CD4-positive, alpha-beta T cell treated with Interleukin-15 for 1 hour (primary cell): ENCODE results near the gene MPPE1.

Source experiments
- DNase-seq: peaks from one replicate; pipeline ENCODE4 v3.0.0-alpha.2; 2020

Gene MPPE1

DNA sequence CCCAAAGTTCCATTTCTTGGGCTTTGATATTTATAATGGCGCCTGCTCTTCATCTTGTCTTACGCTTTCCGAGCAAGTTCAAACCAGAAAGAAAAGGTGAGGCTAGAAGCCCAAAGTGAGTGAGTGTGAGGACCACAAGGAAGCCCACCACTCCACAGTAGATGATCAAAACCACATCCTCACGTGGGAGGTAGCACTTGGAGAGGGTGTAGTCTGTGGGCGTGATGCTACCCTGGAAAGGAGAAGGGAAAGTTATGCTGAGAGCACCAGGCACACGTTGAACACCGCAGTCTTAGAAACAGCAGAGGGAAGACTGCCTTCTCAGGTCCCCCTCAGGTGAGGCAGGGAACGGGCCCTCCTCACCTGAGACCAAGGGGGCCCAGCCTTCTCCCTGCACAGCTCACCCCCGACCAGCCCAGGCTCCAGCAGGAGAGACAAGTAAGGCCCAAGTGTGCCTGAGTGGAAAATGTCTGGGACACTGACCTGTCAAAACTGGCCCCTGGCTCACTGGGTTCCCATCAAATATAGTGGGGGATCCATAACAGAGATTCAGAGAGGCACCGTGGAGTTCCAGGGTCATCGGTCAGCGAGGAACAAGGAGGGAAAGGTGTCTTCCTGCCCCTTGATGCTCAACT, 23.6 kb downstream of the MPPE1 start:
- DNase-seq: no peak

DNA sequence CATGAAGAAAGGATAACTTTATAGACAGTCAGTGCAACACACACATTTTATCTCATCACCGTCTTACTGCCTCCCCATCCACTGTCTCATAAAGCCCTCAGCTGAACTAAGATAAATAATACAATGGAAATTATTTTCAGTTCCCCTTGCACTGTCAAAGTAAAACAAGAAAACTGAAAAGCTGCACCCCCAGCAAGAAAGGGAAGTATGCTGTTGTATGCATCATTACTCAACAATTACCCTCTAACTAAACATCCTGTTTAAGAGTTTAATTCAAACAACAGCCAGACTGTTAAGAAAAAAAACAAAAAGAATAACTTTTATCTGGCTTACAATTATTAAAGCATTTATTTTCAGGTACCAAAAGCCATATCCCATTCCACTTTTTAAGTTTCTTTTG, 25.0 kb downstream of the MPPE1 start:
- no peak for DNase-seq

DNA sequence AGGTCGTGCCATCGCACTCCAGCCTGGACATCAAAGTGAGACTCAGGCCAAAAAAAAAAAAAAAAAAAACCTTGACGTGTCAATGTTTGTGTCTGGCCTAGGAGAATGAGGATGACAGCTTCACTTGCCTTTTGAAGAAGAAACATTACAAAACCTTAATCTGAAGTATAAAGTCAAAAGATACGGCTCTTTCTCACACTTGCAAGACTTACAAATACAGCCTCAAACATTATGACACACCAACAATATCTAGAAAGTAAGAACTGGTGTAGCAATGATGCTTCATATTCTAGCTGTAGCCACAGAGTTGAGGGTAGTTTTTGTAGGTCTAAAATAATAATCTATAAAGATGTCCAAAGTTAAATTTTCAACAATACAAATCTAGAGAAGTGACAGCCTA, 25.5 kb downstream of the MPPE1 start:
- no peak for DNase-seq

DNA sequence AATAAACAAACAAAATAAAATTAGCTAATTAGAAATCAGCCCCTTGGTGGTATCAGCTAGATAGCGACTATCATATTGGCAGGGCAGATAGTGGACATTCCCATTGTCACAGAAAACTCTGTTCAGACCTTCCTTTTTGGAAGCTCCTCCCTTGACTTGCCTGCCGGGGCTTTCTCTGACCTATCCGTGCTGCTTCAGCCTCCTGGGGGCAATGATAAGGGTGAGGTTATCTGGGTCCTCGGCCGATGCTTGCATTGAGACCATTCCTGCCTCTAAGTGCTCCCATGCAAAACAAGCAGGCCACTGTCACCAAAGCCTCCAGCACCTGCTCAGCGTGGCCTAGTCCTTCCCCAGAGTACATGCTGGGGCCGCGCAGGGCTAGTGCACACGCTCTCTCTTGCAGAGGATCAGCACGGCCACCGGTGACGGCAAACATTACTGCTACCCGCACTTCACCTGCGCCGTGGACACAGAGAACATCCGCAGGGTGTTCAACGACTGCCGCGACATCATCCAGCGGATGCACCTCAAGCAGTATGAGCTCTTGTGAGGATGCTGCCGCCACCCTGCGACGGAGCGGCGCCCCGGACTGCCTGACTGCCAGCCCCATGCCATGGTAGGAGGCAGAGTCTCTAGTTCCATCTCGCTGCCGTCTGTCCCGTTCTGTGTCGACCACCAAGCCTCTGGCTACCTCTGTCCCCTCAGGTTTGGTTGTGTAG, 27.4 kb downstream of the MPPE1 start:
- no peak for DNase-seq

DNA sequence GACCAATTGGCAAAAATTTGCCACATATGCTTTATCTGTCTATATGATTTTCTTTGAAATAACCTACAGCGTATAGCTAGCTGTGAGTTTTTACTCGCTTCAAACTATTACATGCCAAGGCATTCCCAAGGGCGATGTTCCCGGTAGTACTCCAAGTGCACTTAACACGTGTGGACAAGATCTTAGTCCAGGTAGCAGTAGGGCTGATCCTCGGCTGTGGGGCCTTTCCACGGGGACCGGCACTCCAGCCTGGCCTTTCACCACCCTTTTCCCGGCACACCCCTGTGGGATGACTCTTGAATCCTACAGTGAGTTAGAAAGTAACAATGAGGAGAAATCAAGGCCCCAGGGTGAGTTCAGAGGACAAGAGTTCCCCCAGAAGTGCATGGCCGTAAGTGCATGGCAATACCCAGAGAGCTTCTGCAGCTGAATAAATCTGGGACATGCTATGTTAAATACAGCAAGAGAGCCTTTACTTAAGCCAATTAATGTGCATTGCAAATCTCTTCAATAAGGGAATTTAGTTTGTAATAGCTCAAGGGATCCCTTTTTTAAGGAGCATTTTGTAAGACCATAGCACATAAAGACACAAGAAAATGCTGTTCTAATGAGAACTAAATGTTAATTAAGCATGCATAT, 30.5 kb downstream of the MPPE1 start:
- DNase-seq: no peak

DNA sequence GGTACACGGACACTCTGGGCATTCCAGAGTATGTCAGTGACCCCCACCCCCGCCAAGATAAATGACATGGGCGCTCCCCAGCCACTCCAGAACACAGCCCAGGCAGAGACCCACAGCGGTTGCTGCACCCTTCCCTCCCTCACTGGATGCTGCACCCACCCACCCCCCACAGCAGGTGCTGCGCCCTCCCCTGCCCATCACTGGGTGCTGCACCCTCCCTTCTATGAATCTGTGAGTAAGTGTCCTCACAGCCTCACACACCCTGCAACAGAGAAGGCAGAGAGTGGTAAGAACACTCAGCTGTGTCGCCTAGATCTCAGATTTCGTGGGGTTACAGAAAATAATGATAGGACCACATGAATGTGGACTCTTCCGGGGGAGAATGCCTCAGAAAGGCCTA, 33.4 kb downstream of the MPPE1 start:
- DNase-seq: no peak

DNA sequence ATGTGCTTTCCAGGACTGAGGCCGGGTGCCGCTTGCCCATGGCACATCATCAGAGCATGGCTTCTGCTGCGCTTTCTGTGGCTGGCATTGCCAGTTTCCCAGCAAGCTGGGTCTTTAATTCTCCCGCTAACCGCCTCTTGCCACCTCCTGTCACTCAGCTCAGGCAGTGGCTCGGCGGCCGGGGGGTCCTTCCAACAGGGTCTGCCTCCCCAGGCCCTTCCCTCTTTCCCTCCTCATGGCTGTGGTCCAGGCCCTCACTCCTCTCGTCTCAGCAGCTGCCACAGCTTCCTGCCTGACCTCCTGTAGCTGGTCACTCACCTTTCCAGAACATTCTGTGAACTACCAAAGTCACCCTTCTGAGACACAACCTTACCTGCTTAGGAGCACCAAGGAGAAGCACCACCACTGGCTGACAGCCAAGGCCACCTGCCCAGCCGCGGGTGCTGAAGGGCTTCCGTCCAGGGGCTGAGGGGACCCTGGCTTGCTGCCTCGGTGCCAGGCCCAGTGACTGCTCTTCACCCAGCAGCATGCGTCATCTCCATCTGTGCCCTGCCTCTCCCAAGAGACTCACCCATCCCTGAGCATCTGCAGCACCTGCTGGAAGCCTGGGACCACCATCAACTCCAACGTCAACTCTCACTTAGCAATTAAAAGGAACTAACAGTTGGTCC, 34.3 kb downstream of the MPPE1 start:
- no peak for DNase-seq

DNA sequence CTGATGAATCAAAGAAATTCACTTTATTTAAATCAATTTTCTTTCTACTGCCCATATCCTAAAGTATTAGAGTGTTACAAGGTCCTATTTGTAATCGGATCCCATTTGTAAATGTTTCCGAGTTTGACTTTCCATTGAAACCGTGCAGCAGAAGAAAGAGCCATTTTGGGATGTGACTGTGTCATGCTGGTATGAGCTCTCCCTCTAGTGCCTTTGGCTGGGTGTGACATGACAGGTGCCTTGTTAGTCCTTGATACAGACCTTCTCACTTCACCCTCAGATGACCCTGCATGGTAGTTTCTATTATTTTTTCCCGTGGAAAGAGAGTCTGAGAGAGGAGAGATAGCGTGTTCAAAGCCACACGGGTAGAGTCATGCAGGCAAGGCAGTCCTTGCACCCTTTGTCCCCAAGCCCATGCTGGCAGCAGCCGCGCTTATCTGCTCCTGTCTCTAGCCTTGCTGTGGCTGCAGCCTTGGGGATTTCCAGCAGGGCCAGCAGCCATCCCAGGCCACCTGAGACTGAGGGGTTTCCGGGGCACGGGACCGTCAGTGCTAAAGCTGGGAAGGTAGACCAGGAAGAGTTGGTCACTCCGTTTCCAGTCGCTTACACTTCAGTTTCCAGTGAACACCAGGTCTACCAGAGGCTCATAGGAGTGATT, 35.5 kb downstream of the MPPE1 start:
- no peak for DNase-seq

DNA sequence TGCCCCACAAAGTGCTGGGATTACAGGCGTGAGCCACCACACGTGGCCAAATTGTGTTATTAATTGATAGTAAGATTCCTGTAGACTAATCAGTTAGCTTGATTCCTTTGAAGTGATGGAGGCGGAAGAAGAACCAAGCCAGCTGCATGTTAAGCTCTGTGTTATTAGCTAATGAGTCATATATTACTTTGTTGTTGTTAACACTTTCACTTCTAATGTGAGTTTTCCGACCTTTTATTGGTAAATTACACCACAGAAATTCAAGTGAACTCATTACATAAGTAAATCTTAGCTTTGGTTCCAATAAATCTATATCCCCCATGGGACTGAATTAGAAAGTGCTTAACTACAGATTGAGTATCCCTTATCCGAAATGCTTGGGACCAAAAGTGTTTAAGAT, 36.6 kb downstream of the MPPE1 start:
- no peak for DNase-seq

DNA sequence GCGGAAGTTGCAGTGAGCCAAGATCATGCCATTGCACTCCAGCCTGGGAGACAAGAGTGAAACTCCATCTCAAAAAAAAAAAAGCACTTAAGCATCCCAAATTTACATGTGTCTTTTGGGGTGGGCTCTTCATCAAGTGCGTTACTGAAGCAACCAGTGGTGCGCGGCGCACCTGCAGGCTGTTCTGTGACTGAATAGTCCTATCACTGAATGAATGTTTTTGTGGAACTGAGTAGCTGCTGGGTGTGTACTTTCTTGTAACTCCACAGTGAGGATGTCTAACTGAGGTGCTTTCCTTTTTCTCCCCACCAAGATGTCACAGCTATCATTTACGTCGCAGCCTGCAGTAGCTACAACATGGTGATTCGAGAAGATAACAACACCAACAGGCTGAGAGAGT, 39.9 kb downstream of the MPPE1 start:
- DNase-seq: no peak

DNA sequence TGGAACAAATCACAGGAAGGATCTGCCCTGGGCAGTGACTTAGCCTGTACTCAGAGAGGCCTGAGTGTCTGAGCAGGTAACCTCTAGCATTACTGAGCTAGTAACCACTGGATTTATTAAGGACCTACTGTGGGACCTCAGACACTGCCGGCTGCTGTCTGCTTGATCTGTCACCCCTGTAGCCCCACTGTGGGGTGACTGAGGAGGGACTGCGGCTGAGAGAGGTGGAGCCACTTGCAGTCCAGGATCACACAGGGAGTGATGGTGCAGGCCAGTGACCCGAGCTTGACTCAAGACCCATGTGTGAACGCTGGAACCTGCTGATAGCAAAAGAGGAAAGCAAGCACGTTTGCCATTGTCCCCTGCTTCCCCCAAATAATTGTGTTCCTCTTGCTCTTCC, 41.4 kb downstream of the MPPE1 start:
- DNase-seq: no peak

DNA sequence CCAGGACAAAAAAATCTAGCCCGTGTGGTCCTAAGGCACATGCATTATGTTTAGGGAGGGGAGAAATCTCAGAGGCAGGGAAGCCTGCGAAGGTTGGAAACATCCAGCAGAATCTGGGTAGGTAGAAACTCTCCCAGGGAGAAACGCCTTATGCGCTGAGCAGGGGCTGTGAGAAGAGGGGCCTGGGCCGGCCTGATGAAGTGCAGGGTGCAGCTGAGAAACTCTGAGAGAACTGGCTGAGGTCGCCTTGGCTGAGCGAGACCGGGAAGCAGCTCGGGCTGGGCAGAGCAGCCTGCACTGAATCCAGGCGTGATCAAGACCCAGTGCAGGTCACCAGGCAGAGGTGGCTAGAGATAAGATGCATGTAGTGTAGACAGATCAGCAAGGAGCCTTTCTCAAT, 41.8 kb downstream of the MPPE1 start:
- no peak for DNase-seq

DNA sequence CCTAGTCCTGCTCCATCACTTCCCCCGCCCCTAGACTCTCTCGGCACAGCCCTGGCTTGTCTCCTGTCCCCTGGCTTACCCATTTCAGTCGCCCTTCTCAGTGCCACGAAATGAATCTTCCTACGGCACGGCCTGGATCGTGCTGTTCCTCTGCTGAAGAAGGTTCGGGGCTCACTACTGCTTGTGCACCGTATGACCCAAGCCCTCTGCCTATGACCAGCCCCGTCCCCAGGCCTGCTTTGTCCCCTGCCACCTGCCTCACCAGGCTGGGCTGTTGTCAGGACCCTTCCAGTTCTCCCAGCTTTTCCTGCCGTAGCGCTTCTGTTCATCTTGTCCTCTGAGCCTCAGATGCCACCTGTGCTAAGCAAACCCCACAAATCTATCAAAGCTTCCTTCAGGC, 43.0 kb downstream of the MPPE1 start:
- DNase-seq: no peak

DNA sequence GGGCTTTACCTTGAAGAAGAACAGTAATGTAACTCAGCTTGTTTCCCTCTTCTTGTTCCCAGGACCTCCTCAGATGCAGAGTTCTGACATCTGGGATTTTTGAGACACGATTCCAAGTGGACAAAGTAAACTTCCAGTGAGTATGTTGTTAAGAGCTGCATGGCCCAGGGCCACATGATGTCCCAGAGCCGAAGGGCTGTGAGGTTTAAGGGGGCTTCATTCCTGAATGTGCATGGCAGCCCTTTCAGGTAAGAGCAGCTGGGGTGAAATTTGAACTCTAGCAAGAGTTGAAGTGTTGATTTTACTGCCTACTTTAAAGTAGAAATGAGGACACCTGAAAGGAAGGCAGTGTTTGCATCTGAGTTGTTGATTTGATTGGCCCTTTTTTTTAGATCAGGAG, 43.6 kb downstream of the MPPE1 start:
- DNase-seq: no peak

DNA sequence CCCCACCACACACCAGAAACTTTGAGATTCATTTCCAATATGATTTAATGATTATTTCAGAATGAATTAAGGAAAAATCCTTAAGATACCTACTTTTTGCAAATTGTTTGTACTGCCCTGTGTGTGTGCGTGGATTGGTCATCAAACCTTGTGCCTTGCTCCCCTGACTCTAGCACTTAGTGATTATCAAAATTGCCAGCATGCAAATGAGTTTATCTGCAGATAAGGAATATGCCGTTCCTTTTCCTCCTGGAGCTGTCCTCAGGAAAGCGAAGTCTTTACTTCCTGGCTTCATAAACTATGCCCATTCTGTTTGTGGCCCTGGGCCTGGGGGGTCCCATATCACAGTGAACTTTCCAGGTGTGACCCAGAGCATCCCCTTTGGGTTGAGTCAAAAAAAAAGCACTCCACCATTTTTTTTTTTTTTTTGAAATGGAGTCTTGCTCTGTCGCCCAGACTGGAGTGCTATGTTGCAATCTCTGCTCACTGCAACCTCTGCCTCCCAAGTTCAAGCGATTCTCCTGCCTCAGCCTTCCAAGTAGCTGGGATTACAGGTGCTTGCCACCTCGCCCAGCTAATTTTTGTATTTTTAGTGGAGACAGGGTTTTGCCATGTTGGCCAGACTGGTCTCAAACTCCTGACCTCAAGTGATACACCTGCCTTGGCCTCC, 45.5 kb downstream of the MPPE1 start:
- DNase-seq: no peak

DNA sequence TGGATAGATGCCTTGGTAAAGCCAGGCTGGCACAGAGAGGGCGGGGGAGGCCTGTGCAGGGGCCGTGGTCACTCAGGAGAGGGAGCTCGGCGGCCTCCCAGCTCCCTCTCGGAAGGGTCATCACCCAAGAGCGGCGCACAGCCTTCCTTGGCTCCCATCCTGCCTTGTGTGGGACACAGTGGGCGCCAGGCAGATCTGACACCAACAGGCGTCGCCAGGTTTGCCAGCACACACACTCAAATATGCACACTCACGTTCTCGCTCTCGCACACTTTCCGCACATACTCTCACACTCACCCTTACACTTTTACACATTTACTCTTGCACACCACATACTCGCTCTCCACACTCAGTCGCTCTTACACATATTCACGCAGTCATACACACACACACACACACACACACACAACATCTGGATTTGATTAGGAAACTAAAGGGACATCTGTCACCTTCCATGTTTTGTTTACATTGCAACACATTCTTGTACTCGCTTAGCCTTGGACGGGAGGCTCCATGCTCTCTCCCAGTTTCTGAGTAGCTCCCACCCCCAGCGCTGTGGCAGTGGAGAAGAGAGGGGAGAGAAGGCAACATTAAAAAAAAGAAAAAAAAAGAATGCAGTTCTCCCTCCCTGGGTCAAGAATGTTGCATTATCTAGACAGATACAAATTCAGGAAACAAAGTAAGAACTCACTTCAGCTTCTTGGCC, 46.4 kb downstream of the MPPE1 start:
- no peak for DNase-seq

DNA sequence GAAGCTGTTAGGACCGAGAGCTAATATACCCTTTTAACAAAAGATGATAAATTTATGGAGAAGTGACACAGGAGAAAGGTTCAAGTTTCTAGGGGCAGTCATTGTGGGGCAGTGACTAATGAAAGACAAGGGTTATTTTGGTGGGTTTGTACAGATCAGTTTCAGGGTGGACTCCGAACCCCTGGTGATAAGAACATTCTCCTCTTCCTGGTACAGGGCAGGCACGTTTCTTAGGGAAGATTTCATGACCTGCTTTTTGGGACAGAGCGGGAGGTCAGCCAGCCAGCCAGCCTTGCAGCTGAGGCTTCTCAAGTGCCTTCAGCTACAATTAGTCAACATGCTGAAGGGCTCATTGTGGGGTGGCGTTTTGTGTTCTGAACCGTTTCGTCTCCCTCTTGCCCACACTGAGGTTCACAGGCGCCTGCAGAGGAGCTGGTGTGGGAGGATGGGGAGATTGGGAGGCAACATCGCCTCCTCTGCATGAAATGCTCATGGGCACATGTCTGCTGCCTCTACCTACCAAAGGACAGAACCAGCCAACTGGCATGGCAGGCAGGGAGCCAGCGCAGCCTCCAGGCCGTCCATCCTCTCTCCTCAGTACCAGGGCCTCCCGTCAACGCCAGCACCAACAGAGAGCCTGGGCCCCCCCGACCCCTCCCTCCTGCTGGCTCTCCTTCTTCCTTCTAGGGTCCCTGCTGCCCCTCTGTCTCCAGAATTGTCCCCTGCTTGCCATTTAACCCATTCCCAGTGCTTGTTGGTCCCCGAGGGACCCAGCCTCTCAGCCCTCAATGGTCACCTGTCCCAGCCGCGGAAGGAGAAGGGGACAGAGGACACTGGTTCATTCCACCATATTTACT, 47.3 kb downstream of the MPPE1 start:
- no peak for DNase-seq

DNA sequence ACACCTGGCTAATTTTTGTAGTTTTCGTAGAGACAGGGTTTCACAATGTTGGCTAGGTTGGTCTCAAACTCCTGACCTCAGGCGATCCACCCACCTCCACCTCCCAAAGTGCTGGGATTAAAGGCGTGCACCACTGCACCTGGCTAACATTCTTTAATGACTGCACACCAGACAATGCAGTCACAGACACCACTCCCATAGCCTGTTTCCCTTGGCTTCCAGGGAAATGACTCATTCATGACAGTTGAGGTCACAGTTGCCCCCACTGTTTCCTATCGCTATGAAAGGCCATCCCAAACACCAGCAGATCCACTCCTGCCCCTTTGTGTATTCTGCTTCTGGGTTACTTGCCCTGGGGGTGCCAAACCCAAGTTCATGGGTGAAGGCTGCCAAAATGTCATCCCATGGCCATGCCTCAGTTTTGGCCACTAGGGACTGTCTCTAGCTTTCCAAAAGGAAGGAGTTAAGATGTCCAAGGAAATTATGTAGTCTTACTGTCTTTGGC, 48.2 kb downstream of the MPPE1 start:
- no peak for DNase-seq

DNA sequence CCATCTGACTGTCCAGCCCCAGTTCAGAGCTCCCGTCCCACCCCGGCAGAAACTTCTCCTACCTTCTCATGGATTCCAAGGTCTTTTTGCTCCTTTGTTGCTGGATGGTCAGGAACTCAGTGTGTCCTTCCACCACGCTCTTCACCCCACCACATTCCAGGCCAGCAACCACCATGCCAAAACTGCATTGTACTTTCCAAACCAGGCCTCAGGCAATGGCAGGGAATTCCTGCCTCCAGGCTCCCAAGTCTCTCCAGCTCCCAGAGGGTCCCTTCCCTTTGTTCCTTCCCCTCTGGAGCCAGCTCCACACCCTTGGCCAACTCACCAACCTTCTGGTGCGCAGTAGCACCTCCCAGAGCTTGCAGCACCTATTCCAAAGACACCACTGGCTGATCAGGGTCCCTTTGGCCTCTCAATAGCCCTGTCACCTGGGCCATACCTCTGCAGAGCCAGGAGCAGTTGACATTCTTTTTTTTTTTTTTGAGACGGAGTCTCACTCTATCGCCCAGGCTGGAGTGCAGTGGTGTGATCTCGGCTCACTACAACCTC, 48.8 kb downstream of the MPPE1 start:
- no peak for DNase-seq

DNA sequence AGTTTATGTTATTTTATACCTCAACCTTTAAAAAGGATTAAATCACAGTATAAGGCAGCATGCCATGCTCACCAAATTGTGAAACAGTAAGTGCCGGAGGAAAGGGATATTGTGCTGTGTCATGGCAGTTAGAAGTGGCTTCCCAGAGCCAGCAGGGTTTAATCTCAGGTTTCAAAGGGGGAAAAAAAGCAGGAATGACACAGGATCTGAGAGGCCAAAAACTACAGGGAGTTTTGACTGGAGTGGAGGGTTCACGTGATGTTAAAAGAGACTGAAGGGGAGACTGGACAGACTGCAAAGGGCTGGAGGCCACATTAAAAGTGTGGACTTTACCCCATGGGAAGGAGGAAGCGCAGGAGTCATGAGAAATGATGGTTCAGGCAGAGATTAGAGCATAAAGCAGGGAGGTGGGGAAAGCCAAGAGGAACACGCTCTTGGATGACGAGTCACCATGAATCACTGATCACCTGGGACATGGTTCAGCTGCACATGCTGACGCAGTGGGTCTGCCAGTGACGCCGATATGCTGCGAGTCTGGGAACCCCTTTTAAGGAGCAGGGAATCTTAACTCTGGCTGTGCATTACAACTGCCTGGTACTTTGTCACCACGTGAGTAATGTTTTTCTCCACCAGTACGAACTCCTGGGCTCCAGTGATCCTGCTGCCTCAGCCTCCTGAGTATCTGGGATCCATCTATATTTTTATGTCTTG, 50.8 kb downstream of the MPPE1 start:
- peak; percentile 74 for DNase-seq
